ENCODE data around the gene INS.

The INS gene

GRCh38 chr11:2160736-2161259, at the start of gene INS:
INS (minus strand) TSS chr11:2161209; CDS start chr11:2160971, 238 bp downstream.
- no peak for DNase-seq

GRCh38 chr11:2210366-2211112, 49.5 kb upstream of the INS start:
- DNase-seq: no peak

GRCh38 chr11:2209900-2210321, 48.9 kb upstream of the INS start:
- no peak for DNase-seq

DNA sequence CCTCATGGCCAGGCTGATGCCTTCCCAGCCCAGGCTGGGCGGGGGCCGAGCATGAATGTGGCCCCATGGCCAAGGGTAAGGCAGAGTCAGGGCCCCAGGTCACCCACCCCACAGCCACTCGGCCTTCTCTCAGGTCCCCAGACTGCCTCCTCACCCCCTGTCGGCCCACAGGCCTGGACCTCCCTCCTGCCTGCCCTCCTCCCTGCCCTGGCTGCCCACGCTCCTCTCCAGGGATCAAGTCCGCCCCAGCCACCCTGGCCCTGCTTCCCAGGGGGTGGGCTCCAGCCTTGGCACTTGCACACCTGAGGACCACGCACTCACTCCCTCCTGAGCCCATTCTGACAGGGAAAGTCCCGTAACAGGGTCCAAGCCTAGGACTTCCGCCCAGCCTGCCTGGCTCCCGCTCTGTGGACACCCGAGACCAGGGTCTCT, 48.4 kb upstream of the INS start:
- DNase-seq: no peak

DNA sequence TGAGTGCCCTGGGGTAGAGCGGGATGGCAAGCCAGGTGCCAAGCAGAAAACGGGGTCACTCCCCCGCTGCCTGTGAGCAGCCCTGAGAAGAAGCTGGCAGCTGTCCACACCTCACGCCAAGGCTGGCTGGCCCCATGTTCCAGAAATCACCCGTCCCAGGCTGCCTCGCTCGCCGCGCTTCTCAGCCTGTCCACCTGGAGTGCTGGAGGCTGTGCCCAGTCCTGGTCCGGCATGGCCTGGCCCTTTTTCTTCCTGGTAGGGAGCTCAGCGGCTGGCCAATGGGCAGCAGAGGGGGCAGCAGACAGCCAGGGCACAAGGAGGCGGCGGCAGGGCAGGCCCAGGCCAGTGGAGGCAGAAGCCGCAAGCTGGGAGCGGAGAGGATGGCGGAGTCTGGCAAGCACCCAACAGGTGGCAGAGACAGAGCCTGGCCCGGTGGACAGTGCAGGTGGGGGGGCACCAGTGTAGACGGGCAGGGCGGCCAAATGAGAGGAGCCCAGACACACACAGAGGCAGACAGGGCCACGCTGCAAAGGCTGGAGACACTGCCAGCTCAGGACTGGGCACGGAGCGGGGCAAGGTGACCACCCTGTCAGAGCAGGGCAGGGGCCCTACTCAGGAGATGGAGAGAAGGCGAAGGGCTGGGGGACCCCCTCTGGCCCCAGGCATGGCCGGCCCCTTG, 47.8 kb upstream of the INS start:
- DNase-seq: no peak

DNA sequence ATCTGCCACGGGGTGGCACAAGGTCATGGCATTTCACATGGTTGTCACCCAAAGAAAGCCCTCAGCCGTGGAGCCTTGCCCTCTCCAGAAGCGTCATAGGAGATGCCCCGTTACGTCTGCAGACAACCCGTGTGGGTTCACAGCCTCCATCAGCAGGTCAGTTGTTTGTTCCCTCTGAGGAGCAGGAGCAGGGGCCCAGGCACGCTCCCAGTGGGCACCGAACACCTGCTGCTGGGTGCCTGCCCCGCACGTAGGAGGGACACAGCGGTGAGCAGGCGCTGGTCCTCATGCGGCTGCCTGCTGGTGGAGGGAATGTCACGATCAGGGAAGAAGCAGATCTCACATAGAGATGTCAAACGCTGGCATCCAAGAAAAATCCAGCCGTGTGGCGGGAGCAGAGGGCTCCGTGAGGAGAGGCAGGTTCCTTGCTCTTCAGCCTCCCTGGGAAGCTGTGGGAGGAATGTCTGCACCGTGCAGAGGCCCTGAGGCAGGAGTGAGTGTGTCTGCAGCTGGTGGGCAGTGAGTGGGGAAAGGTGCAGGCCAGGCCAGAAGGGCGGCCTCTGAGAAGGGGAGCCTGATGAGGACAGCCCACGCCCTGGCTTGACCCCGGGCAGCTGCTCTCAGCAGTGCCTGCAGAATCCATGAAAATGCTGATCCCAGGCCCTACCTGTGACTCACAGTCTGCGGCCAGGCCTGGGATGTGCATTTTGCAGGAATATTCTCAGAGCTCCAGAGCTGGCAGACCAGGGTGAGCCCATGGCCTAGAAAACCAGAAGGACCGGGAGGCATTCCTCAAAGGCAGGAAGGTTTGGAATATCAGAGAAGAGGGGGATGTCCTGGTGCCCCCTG, 47.0 kb upstream of the INS start:
- no peak for DNase-seq

DNA sequence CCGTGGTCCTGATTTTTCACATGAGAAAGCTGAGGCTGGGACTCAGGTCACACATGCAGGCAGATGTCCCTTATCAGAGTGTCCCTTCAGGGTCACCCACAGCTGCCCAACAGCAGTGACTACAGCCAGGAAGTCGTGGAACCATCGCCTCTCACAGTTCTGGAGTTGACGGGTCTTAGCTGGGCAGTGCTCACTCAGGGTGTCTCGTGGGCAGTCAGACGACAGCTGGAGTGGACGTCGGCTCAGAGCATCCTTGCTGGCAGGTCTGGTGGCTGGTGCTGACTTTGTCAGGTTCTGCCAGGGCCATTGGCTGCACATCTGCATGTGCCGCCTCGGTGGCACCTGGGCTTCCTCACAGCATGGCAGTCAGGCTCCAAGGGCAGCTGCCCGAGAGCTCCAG, 46.2 kb upstream of the INS start:
- DNase-seq: no peak

GRCh38 chr11:2205981-2206690, 45.1 kb upstream of the INS start:
- no peak for DNase-seq

GRCh38 chr11:2205214-2205720, 44.3 kb upstream of the INS start:
- DNase-seq: no peak

- DNase-seq: no peak
Observed at GRCh38 chr11:2204361-2205213, 43.6 kb upstream of the INS start.

- DNase-seq: no peak
Observed at GRCh38 chr11:2203440-2204259, 42.6 kb upstream of the INS start.

- no peak for DNase-seq
Observed at GRCh38 chr11:2202900-2203439, 42.0 kb upstream of the INS start.

DNA sequence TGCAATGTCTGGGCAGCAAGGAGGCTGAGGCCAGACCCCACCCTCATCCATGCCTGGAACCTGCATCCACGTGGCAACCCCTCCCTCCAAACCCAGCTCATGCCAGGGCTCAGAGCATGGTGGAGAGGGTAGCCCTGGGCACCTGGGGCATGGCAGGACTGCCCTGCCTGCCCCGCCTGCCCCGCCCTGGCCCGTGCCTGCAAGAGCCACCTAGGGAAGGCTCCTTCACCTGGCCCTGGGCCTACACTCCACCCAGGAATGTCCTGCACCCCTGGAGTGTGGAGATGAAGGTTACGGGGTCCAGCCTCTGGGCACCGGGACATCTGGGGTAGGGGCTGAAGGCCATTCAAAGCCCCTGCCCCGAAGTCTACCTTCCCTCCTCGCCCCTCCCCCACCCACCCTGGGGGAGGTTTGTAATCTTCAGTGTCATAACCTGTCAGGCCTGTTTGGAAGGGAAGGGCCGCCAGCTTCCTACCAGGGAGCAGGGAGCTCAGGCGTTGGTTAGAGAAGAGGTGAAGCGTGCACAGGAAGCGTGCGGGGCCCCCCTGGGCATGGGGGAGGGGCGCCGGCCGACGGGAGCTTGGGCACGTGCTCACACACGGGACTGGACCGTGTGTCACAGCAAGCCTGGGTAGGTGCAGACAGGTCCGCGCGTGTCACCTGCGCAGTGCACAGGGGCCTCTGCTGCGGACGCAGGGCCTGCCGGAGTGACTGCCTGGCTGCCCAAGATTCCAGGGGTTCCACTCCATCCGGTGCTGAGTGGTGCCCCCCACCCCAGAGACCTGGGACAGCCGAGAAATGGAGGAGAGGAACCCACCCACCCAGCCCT, 41.3 kb upstream of the INS start:
- DNase-seq: no peak

DNA sequence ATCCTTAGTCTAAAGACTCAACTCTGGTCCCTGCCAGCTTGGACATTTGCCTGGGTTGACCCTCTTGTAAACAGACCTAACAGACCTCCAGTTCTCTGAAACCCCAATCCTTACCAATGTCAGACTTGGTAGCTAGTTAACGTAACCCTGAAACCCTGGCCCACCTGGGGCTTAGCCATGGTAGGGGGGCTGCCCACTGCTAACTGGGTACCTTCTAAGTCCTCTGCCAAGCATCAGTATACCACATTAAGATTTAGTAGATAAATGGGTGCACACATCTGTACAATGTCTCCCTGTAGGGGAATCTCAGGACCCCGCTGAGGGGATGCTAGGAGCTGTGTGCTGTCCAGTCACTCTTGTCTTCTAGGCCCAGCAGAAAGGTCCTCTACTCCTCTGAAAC, 40.5 kb upstream of the INS start:
- DNase-seq: no peak

- no peak for DNase-seq
Observed at GRCh38 chr11:2200957-2201519, 40.0 kb upstream of the INS start.

DNA sequence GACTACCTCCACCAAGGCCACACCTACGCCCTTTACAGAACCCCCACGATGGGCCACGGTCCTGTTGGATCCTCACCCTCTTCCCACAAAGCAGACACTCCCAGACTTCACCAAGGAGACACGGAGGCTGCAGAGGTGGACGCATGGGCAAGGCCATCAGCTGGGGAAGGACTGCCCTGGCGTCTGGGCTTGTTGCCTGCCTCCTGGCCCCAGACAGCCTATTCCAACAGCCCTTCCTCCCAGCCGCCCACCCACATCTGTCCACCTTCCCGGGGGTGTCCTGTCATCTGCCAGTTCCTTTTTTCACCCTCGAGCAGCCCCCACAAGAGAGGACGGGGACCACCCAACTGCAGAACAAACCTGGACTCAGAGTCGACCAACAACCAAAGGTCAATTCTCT, 39.5 kb upstream of the INS start:
- DNase-seq: no peak

GRCh38 chr11:2199466-2200341, 38.7 kb upstream of the INS start:
- DNase-seq: no peak

Measured in inflammatory macrophage treated with lipopolysaccharide for 4 hours (primary cell).